ENCODE data around the gene SLC4A8.

DNA sequence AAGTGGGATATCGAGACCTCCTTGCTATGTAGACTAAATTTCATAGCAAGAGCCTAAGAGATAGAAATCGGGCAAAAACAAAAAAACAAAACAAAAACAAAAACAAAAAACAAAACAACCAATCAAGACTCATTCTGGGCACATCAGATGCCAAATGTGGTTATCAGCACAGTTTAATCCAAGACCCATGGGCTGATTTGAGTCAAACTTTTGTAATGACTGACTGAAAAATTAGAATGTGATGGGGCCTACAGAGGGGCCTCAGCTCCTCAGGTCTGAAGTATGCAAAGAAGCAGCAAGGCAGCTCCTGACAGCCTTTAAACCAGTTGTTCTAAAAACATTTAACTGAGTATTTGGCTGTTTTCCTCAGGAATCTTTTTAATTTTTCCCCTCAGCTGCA, 49.3 kb downstream of the SLC4A8 start:
- TF ChIP-seq, protein P1, sequence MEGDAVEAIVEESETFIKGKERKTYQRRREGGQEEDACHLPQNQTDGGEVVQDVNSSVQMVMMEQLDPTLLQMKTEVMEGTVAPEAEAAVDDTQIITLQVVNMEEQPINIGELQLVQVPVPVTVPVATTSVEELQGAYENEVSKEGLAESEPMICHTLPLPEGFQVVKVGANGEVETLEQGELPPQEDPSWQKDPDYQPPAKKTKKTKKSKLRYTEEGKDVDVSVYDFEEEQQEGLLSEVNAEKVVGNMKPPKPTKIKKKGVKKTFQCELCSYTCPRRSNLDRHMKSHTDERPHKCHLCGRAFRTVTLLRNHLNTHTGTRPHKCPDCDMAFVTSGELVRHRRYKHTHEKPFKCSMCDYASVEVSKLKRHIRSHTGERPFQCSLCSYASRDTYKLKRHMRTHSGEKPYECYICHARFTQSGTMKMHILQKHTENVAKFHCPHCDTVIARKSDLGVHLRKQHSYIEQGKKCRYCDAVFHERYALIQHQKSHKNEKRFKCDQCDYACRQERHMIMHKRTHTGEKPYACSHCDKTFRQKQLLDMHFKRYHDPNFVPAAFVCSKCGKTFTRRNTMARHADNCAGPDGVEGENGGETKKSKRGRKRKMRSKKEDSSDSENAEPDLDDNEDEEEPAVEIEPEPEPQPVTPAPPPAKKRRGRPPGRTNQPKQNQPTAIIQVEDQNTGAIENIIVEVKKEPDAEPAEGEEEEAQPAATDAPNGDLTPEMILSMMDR (IDR thresholded peaks at IDR 0.05), result no peak
- no peak for TF ChIP-seq ZFX (IDR thresholded peaks at IDR 0.05; ENCODE audit: borderline replicate concordance)

Measured in 22Rv1 (cell line).